NCI-H1436 treated with DMSO at 0.1 percent for 48 hours (cell line): Measurements from ENCODE around the gene ATAT1.
A peak's percentile ranks its signal among the peaks of the same experiment; 100 is the strongest.

Experiments
- DNase-seq: peaks from one replicate; lab custom pipeline; 2025; lab: John Stamatoyannopoulos, UW

Gene ATAT1

GRCh38 chr6:30613251-30614043, 13.2 kb upstream of the ATAT1 start:
- no peak for DNase-seq

GRCh38 chr6:30614044-30614842, 12.4 kb upstream of the ATAT1 start:
- DNase-seq: no peak

DNA sequence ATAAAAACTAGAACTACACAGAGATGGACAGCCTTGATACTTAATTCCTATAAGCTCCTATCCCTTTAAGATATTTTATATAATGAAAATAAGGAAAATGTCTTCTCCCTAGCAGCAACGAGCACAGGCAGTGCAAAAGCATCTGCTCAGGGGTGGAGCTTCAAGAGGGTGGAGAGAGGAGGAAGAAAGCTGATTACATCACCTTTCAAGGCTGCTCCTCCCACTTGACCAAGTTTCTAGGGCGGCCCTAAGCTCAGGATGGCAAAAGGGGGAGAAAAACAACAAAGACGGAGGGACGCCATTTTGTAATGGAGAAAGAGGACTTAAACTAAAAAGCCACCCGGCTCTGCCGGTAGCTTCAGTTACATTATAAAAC, 11.8 kb upstream of the ATAT1 start:
- peak; percentile 95 for DNase-seq

GRCh38 chr6:30615219-30615957, 11.3 kb upstream of the ATAT1 start:
- DNase-seq: peak; percentile 21

GRCh38 chr6:30615958-30616810, 10.5 kb upstream of the ATAT1 start:
- peak; percentile 38 for DNase-seq

GRCh38 chr6:30616811-30617564, 9.7 kb upstream of the ATAT1 start, which contains the start of gene PPP1R10:
Gene PPP1R10 (minus strand): TSS chr6:30617243. CDS start chr6:30609944, 7,299 bp downstream.
- peak; percentile 99 for DNase-seq

DNA sequence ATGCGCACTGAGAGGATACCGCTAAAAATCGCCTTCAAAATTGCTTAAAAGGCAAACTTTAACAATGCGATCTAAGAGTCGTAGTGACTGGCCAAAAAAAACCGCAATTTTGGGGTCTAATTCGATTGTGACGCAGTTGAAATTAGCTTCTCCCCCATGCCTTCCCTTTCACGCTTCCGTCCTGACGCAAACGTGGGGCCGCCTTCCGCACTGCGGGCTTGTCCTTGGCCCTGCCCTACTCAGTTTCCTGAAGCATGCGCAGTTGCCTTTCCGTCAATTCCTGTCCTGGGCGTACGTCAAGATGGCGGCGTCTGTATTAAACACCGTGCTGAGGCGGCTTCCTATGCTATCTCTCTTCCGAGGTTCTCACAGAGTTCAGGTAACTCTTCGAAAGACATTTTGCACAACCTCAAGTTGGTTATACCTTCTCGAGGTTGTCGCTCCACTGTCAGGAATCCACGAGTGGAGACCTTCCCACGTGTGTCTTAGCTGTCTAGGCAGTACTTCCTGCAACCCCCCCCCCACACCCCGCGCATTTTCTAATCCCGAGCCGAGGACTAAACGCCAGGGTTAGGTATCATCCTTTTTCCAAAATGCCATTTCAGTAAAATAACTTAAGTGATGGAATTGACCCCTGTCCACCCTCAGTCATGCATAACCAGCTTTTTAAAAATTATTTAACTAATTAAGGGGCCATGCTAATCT, 9.0 kb upstream of the ATAT1 start, which contains the start of gene MRPS18B:
MRPS18B (plus strand) TSS at position 276 of the 705 bp plus-strand sequence; CDS start at position 302, 26 bp downstream.
- DNase-seq: peak; percentile 92

DNA sequence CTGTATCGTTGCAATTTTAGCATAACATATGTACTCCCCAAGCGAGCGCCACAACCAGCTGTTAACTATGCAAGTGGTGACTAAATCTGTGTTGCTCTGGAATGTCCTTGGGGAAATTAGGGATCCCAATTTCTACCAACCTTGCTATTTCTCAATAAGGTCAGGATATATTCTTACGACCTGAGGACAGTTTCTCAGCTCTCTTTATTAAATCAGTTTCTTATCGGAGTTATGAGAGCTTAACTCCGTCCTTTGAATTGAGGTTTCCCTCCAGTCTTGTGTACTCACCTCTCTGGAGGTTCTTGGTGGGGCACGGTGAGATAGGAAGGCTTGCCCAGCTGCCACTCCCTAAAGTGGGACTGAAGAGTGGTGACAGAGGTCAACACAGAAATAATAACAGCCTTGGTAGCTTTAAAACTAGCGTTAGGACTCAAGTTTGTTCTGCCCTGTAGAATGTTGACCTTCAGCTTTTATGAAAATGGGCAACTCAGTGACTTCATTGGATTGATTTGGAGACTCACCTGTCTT, 8.3 kb upstream of the ATAT1 start:
- no peak for DNase-seq

DNA sequence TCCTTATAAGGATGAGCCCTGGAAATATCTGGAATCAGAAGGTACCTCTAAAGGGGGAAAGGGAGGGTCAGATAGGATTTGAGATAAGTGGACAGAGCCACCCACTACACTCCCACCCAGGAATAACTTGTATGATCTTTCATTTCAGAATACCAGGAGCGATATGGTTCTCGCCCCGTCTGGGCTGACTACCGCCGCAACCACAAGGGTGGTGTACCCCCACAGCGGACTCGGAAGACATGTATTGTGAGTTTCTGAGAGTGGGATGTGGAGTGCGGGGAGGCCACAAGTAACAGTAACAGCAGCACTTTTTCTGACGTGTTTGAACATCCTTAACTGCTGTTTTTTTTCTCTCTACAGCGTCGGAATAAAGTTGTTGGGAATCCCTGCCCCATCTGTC, 7.1 kb upstream of the ATAT1 start:
- no peak for DNase-seq

- DNase-seq: no peak
These were observed 1.2 kb upstream of the ATAT1 start for GRCh38 chr6:30625511-30625910.

GRCh38 chr6:30635834-30636233, 9.2 kb downstream of the ATAT1 start:
- DNase-seq: no peak

- no peak for DNase-seq
These were observed 13.8 kb downstream of the ATAT1 start for GRCh38 chr6:30640481-30640880.

DNA sequence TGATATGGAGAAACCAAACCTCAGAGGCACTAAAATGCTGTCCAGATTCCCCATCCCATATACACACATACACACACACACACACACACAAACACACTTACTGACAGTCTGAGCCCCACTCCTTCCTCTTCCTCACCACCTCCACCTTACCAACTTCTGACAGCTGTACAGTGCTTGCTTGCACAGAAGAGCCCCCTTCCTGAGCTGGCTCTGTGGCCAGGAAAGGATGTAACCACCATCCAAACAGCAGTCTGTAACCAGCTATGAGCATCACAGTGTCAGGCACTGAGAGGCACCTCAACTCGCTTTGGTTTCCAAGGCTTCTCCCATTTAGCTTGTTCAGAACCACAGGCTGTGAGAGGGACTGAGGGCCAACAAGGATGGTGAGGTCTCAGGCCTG, 14.4 kb downstream of the ATAT1 start:
- no peak for DNase-seq

GRCh38 chr6:30643656-30644055, 17.0 kb downstream of the ATAT1 start:
- DNase-seq: no peak

DNA sequence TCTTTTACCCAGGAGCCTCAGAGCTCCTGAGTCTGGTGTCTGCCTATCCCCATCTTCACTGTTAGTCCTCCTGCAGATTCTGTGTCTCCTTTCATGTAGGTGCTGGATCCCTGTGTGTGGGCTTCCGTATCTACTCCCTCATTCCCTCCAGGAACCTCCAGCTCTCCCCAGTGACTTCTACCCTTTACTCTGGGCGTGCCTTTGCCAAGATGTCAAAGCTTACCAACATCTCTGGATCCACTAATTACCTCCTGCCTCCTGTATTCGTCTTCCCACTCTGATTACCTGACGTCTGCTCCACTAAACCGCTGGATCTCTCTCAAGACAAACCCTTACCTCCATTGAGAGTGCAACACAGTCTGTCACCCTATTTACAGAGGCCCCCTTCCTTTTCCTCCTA, 18.1 kb downstream of the ATAT1 start:
- no peak for DNase-seq

GRCh38 chr6:30645989-30646388, 19.3 kb downstream of the ATAT1 start:
- no peak for DNase-seq

DNA sequence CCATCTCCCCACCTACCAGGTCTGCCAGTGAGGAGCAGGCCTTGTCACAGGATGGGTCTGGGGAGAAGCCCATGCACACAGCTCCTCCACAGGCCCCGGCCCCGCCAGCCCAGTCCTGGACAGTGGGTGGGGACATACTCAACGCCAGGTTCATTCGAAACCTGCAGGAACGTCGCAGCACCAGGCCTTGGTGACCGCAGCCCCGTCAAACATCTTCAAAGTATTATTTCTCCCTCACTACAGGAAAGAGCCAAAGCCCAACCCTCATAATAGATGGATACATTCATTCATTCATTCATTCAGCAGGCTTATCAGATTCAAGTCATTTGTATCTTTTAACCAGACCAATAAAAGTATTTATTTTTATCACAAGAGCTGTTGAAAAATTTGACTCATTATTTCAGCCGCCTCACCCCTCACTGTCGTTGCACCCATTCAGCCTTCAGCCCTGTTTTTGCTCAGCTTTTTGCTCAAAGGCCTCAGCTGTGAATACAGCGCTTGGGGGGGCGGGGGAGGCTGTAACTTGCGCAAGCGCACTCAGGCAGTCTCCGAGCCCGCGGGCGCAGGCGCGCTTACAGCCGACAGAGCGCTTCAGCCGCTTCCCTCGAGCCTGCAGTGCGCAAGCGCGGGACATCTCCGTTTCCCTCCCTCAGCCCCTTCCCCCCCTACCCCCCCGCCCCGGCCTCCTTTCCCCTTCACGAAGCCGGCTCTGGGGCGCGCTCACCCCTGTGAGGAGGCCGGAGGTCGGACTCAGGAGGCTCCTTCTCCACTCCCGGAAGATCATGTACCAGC, 20.0 kb downstream of the ATAT1 start, which contains the start of gene C6orf136:
C6orf136 (plus strand) TSS at position 684 of the 792 bp plus-strand sequence; CDS start at position 783, 99 bp downstream.
- peak; percentile 80 for DNase-seq

- DNase-seq: peak; percentile 65
These were observed 20.8 kb downstream of the ATAT1 start for GRCh38 chr6:30647242-30648116.
